IMR-90 (cell line): Measurements from ENCODE around the gene CD2BP2.
"Not testable (repeated sequence)": the region's sequence is repeated elsewhere in the genome, so short reads cannot be mapped to it uniquely, and the experiment has no call there.

Source experiments
- BHLHE40 ChIP-seq: fragments of 150-350 bp; IDR thresholded peaks from 2 replicates; pipeline ENCODE4 v1.6.1; 2016; ENCODE audit warnings: mild to moderate bottlenecking, low read depth, low read length
- CEBPB ChIP-seq: IDR thresholded peaks from 2 replicates; pipeline ENCODE4 v1.6.1; 2012; ENCODE audit warnings: low read depth, low read length, improper control_type of control experiment
- CHD1 ChIP-seq: IDR thresholded peaks from 2 replicates; pipeline ENCODE4 v1.6.1; 2012; ENCODE audit warnings: low read depth, low read length, improper control_type of control experiment
- FOS ChIP-seq: fragments of 150-350 bp; IDR thresholded peaks from 2 replicates; pipeline ENCODE4 v1.6.1; 2016; ENCODE audit warnings: low read depth, low read length
- MAFK ChIP-seq: IDR thresholded peaks from 2 replicates; pipeline ENCODE4 v1.6.1; 2012; ENCODE audit warnings: low read depth, low read length, improper control_type of control experiment
- MXI1 ChIP-seq: IDR thresholded peaks from 2 replicates; pipeline ENCODE4 v1.6.1; 2012; ENCODE audit warnings: low read depth, mild to moderate bottlenecking, low read length, moderate library complexity, borderline replicate concordance
- POLR2A ChIP-seq: IDR thresholded peaks from 2 replicates; pipeline ENCODE4 v1.6.1; 2012; ENCODE audit warnings: mild to moderate bottlenecking, low read depth, low read length
- RAD21 ChIP-seq: IDR thresholded peaks from 2 replicates; pipeline ENCODE4 v1.6.1; 2012; ENCODE audit warnings: low read length, improper control_type of control experiment
- RFX5 ChIP-seq: IDR thresholded peaks from 2 replicates; pipeline ENCODE4 v1.8.0; 2012; ENCODE audit warnings: low read depth, mild to moderate bottlenecking, low read length, moderate library complexity
- SMC3 ChIP-seq: fragments of 150-350 bp; IDR thresholded peaks from 2 replicates; pipeline ENCODE4 v1.6.1; 2016; ENCODE audit warnings: low read depth, mild to moderate bottlenecking, antibody characterized with exemption, low read length, moderate library complexity
- TF ChIP-seq, protein P1 (sequence below): conservative IDR thresholded peaks from 2 replicates; pipeline ENCODE4 v1.5.1; 2012; ENCODE audit warnings: mild to moderate bottlenecking, low read depth, low read length, improper control_type of control experiment
- TF ChIP-seq, protein P2 (sequence below): fragments of 150-350 bp; IDR thresholded peaks from 2 replicates; pipeline ENCODE4 v1.6.1; 2016; ENCODE audit warnings: low read depth, mild to moderate bottlenecking, low read length, moderate library complexity, borderline replicate concordance
- TF ChIP-seq, protein P3 (sequence below): fragments of 150-350 bp; IDR thresholded peaks from 2 replicates; pipeline ENCODE4 v1.6.1; 2017; ENCODE audit warnings: mild to moderate bottlenecking, antibody characterized with exemption, low read length, low read depth

DNA sequence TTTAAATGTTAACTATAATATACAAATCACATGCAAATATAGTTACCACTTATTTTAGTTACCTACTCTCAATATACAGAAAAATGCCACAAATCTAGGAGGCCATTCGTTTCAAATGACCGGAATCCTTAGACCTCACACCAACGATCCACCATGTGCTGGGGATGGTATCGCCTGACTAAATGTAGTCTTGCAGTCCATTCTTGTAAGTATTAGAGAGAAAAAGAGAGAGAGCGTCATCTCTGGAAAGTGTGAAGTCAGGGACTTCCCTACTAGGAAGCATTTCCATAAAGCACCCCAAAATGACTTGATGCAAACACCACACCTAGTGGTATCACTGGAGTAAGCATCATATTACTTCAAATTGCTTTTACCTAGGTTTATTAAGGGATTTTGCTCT lies 45.9 kb downstream of the CD2BP2 start:
- TF ChIP-seq POLR2A, BHLHE40, RAD21, RFX5, FOS, CHD1, CEBPB, MAFK, SMC3, MXI1: not testable (repeated sequence)
- TF ChIP-seq, protein P1, sequence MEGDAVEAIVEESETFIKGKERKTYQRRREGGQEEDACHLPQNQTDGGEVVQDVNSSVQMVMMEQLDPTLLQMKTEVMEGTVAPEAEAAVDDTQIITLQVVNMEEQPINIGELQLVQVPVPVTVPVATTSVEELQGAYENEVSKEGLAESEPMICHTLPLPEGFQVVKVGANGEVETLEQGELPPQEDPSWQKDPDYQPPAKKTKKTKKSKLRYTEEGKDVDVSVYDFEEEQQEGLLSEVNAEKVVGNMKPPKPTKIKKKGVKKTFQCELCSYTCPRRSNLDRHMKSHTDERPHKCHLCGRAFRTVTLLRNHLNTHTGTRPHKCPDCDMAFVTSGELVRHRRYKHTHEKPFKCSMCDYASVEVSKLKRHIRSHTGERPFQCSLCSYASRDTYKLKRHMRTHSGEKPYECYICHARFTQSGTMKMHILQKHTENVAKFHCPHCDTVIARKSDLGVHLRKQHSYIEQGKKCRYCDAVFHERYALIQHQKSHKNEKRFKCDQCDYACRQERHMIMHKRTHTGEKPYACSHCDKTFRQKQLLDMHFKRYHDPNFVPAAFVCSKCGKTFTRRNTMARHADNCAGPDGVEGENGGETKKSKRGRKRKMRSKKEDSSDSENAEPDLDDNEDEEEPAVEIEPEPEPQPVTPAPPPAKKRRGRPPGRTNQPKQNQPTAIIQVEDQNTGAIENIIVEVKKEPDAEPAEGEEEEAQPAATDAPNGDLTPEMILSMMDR, result not testable (repeated sequence)
- TF ChIP-seq, protein P2, sequence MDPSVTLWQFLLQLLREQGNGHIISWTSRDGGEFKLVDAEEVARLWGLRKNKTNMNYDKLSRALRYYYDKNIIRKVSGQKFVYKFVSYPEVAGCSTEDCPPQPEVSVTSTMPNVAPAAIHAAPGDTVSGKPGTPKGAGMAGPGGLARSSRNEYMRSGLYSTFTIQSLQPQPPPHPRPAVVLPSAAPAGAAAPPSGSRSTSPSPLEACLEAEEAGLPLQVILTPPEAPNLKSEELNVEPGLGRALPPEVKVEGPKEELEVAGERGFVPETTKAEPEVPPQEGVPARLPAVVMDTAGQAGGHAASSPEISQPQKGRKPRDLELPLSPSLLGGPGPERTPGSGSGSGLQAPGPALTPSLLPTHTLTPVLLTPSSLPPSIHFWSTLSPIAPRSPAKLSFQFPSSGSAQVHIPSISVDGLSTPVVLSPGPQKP, result not testable (repeated sequence)
- TF ChIP-seq, protein P3, sequence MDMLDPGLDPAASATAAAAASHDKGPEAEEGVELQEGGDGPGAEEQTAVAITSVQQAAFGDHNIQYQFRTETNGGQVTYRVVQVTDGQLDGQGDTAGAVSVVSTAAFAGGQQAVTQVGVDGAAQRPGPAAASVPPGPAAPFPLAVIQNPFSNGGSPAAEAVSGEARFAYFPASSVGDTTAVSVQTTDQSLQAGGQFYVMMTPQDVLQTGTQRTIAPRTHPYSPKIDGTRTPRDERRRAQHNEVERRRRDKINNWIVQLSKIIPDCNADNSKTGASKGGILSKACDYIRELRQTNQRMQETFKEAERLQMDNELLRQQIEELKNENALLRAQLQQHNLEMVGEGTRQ, result not testable (repeated sequence)
